Erythroblast (primary cell): ENCODE measurements around the gene TNRC6B.

Experiments used
- GATA1 ChIP-seq: IDR thresholded peaks from 2 replicates; pipeline ENCODE4 v1.6.1; 2011; ENCODE audit warnings: low read depth, mild to moderate bottlenecking, control low read depth, low read length, moderate library complexity
- POLR2A ChIP-seq: IDR thresholded peaks from 2 replicates; pipeline ENCODE4 v1.6.1; 2011; ENCODE audit warnings: mild to moderate bottlenecking, low read length

GRCh38 chr22:40238425-40239344 lies 61.0 kb downstream of the TNRC6B start:
- TF ChIP-seq POLR2A: no peak
- TF ChIP-seq GATA1: no peak
